Type B pancreatic cell (in vitro differentiated cells): ENCODE measurements around the gene PLEKHA1. TPM values are rescaled to one million over a fixed set of nuclear protein-coding genes. Genes with fewer than 3 reads are reported as not detected.

Experiments used
- DNase-seq: peaks from one replicate; pipeline ENCODE4 v3.0.0; 2021; ENCODE audit warnings: mixed read lengths; ENCODE audit not compliant: unreplicated experiment; ENCODE audit errors: extremely low spot score
- H3K27ac Mint-ChIP-seq: 2 replicates; pipeline ENCODE4 v1.8.0; 2021; ENCODE audit warnings: mild to moderate bottlenecking, mixed read lengths
- H3K27me3 Mint-ChIP-seq: 2 replicates; pipeline ENCODE4 v1.8.0; 2021; ENCODE audit warnings: mixed read lengths
- H3K36me3 Mint-ChIP-seq: 2 replicates; pipeline ENCODE4 v1.8.0; 2021; ENCODE audit warnings: mixed read lengths
- H3K4me1 Mint-ChIP-seq: one replicate; pipeline ENCODE4 v1.8.0; 2021; ENCODE audit warnings: mixed read lengths; ENCODE audit not compliant: unreplicated experiment
- H3K4me3 Mint-ChIP-seq: 2 replicates; pipeline ENCODE4 v1.8.0; 2021; ENCODE audit warnings: mild to moderate bottlenecking, mixed read lengths
- H3K9me3 Mint-ChIP-seq: 2 replicates; pipeline ENCODE4 v1.8.0; 2021; ENCODE audit warnings: mixed read lengths
- total RNA-seq: library from RNA; stranded (reverse); gene quantifications from 2 replicates; pipeline ENCODE4 v1.2.1, GENCODE V29; 2021; ENCODE audit warnings: low replicate concordance
- TF ChIP-seq, protein P1 (sequence below): fragments of 200-600 bp; sonication (generic); conservative IDR thresholded peaks from 2 replicates; pipeline ENCODE4 v1.5.0; 2021; ENCODE audit warnings: antibody characterized with exemption, mild to moderate bottlenecking

Gene PLEKHA1
- total RNA-seq, 1 donor from 2014 or later = 38.2 TPM

- no peak for DNase-seq
- Mint-ChIP-seq H3K27ac (no peak overlapping the region), H3K36me3 (no peaks in the 10 kb centered on the region), H3K4me1 (peaks cover 8% of the 10 kb centered on the region), H3K4me3 (no peak overlapping the region), H3K27me3 (peaks cover 14% of the 10 kb centered on the region), H3K9me3 (peaks cover 3% of the 10 kb centered on the region)
- TF ChIP-seq, protein P1, sequence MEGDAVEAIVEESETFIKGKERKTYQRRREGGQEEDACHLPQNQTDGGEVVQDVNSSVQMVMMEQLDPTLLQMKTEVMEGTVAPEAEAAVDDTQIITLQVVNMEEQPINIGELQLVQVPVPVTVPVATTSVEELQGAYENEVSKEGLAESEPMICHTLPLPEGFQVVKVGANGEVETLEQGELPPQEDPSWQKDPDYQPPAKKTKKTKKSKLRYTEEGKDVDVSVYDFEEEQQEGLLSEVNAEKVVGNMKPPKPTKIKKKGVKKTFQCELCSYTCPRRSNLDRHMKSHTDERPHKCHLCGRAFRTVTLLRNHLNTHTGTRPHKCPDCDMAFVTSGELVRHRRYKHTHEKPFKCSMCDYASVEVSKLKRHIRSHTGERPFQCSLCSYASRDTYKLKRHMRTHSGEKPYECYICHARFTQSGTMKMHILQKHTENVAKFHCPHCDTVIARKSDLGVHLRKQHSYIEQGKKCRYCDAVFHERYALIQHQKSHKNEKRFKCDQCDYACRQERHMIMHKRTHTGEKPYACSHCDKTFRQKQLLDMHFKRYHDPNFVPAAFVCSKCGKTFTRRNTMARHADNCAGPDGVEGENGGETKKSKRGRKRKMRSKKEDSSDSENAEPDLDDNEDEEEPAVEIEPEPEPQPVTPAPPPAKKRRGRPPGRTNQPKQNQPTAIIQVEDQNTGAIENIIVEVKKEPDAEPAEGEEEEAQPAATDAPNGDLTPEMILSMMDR = no peak
Measured at GRCh38 chr10:122328676-122329075, 45.8 kb upstream of the PLEKHA1 start.

DNA sequence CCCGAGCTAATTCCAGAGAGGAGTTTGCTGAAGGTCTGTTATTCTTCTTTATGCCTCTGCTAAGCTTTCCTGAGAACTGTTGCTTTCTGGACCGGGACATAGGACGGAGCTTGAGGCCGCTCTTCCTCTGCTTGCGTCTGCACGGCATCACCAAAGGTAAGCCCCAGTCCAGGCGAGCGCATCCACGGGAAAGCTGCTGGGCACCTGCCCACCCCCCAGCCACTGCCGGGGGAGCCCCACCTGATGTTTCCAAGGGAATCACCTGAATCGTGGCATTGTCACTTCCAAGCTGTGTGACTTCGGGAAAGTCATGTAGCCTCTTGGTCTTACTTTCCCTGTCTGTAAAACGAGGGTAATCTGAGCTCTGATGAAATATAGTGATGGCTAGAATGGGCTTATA is 45.1 kb upstream of the PLEKHA1 start:
- H3K27me3 Mint-ChIP-seq = peaks cover 14% of the 10 kb centered on the region
- no peaks in the 10 kb centered on the region for H3K36me3 Mint-ChIP-seq
- peaks cover 3% of the 10 kb centered on the region for H3K9me3 Mint-ChIP-seq
- DNase-seq = peak; percentile 64
- peaks cover 8% of the 10 kb centered on the region for H3K4me1 Mint-ChIP-seq
- H3K4me3 Mint-ChIP-seq = no peak overlapping the region
- TF ChIP-seq, protein P1 = no peak
- H3K27ac Mint-ChIP-seq = no peak overlapping the region

GRCh38 chr10:122331100-122331499 is 43.4 kb upstream of the PLEKHA1 start:
- Mint-ChIP-seq H3K9me3 (no peaks in the 10 kb centered on the region), H3K4me3 (no peak overlapping the region), H3K36me3 (no peaks in the 10 kb centered on the region), H3K4me1 (peaks cover 8% of the 10 kb centered on the region), H3K27ac (no peak overlapping the region), H3K27me3 (peaks cover 14% of the 10 kb centered on the region)
- DNase-seq = peak; percentile 10
- TF ChIP-seq, protein P1 = no peak

DNA sequence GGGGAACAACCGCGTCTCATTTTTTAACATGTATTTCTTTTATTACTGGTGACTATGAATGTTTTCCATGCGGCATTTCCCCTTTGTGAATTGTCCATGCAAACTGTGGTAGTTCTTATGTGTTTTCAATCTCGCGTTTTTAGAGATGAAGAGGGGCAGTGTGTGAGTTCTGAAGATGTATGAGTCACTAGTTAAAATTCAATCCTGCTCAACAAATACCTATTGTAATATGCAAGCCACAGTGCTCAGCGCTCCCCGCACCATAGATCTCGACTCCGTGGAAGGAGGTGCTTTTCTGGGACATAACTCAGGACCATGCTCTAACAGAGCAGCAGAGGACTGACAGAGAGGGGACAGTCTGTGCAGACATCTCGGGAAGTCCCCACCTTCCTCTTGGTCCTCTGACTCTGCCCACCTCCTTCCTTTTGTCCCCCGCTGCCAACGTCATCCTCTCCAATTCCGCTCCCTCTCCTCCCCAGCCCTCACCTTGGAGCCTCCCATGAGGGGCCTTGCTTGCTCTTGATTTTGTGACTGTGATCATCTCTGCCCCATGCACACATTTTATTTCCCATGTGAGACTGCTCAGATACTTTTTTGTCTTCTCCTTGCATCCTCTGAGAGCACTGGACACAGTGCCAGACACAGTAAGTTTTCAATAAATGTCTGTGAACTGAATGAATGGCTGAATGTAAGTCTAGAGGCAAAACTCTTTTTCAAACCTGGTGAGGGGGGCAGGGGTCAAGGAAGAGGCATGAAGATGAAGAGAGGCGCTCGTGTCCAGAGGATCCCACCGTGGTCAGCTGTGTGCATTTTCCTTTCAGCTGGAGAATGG is 42.7 kb upstream of the PLEKHA1 start:
- Mint-ChIP-seq H3K4me3 (no peak overlapping the region), H3K27me3 (peaks cover 14% of the 10 kb centered on the region), H3K9me3 (no peaks in the 10 kb centered on the region), H3K36me3 (no peaks in the 10 kb centered on the region), H3K4me1 (peaks cover 8% of the 10 kb centered on the region), H3K27ac (no peak overlapping the region)
- peak; percentile 31 for DNase-seq
- TF ChIP-seq, protein P1 = no peak

DNA sequence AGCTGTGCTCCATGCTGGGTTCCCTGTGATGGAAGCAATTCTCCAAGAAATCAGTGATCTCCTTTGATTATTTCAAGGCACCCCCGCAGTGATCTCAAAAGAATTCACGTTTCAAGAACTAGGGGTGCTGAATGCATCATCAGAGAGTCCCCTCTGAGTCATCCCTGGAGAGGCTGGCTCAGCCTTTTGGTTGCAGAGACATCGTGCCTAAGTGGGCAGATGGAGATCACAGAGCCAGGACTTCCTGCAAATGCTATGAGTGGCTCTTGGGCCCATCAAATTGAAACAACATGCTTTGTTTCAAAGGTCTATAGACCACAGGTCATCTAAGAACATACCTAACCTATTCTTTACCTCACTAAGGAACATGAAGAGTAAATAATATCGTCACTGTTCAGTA is 41.5 kb upstream of the PLEKHA1 start:
- Mint-ChIP-seq H3K27ac (no peak overlapping the region), H3K4me1 (peaks cover 9% of the 10 kb centered on the region), H3K4me3 (no peak overlapping the region), H3K9me3 (no peaks in the 10 kb centered on the region), H3K36me3 (no peaks in the 10 kb centered on the region), H3K27me3 (peaks cover 14% of the 10 kb centered on the region)
- peak; percentile 16 for DNase-seq
- TF ChIP-seq, protein P1 = no peak
